Astrocyte of the spinal cord (primary cell): ENCODE results near the gene PHLDB3.
A peak's percentile ranks its signal among the peaks of the same experiment; 100 is the strongest.
"Not testable (repeated sequence)": the region's sequence is repeated elsewhere in the genome, so short reads cannot be mapped to it uniquely, and the experiment has no call there.

ENCODE experiments used
- DNase-seq: peaks from one replicate; pipeline ENCODE4 v3.0.0; 2011; ENCODE audit warnings: low read depth, low spot score
- H3K4me3 ChIP-seq: 2 replicates; pipeline ENCODE4 v1.5.1; 2011; ENCODE audit warnings: low read depth, mild to moderate bottlenecking, low read length, moderate library complexity
- CTCF ChIP-seq: IDR thresholded peaks from 2 replicates; pipeline ENCODE4 v1.5.1; 2012; ENCODE audit warnings: low read depth, mild to moderate bottlenecking, low read length, inconsistent platforms
- in situ Hi-C: cut with HindIII; loops from 2 replicates; pipeline ENCODE4 v1.10.0; 2017; ENCODE audit warnings: low sequenced_read_pairs

Gene PHLDB3

GRCh38 chr19:43527860-43528622, 23.5 kb upstream of the PHLDB3 start:
- in situ Hi-C loops: no loop called here
- TF ChIP-seq CTCF: no peak
- H3K4me3 ChIP-seq: no peak overlapping the region
- no peak for DNase-seq

- H3K4me3 ChIP-seq: peak within 1 kb of the TSS; percentile 84
- peak; percentile 49 for DNase-seq
- in situ Hi-C loops: no loop called here
- no peak for TF ChIP-seq CTCF
These were observed 22.6 kb upstream of the PHLDB3 start, which contains the start of gene ETHE1 for GRCh38 chr19:43526884-43527859. ETHE1 (minus strand) TSS chr19:43527201; CDS start chr19:43527177, 24 bp downstream.

- peak; percentile 5 for DNase-seq
- TF ChIP-seq CTCF: no peak
- in situ Hi-C loops: no loop called here
- peak overlapping the region; percentile 84 for H3K4me3 ChIP-seq
These were observed 21.6 kb upstream of the PHLDB3 start for GRCh38 chr19:43525836-43526771.

GRCh38 chr19:43524922-43525835, 20.6 kb upstream of the PHLDB3 start:
- DNase-seq: peak; percentile 22

GRCh38 chr19:43523696-43524095, 19.1 kb upstream of the PHLDB3 start:
- H3K4me3 ChIP-seq, in situ Hi-C loops, DNase-seq: not testable (repeated sequence)

More at GRCh38 chr19:43524922-43525835, 20.6 kb upstream of the PHLDB3 start:
- peak overlapping the region; percentile 84 for H3K4me3 ChIP-seq
- in situ Hi-C loops: no loop called here
- no peak for TF ChIP-seq CTCF

- no peak for TF ChIP-seq CTCF
- in situ Hi-C loops: no loop called here
- DNase-seq: no peak
- H3K4me3 ChIP-seq: no peak overlapping the region
These were observed 18.4 kb upstream of the PHLDB3 start for GRCh38 chr19:43522929-43523328.
